MM.1S (cell line): ENCODE measurements around the gene NLK.
"Not testable (repeated sequence)": the region's sequence is repeated elsewhere in the genome, so short reads cannot be mapped to it uniquely, and the experiment has no call there.

Source experiments
- CTCF ChIP-seq: fragments of 300-600 bp; sonication (generic); IDR thresholded peaks from 2 replicates; pipeline ENCODE4 v1.5.1; 2016; ENCODE audit warnings: antibody characterized with exemption, low read length, mixed read lengths
- EZH2 ChIP-seq: fragments of 300-600 bp; sonication (generic); optimal IDR thresholded peaks from 2 replicates; pipeline ENCODE3; 2017; ENCODE audit warnings: low read depth, mild to moderate bottlenecking, antibody characterized with exemption, low read length, mixed read lengths
- EZH2phosphoT487 ChIP-seq: fragments of 300-600 bp; sonication (generic); IDR thresholded peaks from 2 replicates; pipeline ENCODE4 v1.6.1; 2018; ENCODE audit warnings: antibody characterized with exemption, low read length

DNA sequence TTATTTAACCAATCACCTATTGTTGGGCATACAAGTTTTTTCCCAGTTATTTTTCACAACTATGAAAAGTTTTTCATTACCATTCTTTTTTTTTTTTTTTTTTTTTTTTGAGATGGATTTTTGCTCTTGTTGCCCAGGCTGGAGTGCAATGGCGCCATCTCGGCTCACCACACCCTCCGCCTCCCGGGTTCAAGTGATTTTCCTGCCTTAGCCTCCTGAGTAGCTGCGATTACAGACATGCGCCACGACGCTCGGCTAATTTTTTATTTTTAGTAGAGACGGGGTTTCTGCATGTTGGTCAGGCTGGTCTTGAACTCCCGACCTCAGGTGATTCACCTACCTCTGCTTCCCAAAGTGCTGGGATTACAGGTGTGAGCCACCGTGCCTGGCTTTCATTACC is 56.1 kb downstream of the NLK start:
- TF ChIP-seq CTCF, EZH2phosphoT487, EZH2: not testable (repeated sequence)
